HG03521 (cell line): ENCODE measurements around the gene CNTN4.

Experiments used
- ATAC-seq: cut with Tn5 transposase; IDR thresholded peaks from one replicate; pipeline ENCODE4 v1.9.1; 2021; ENCODE audit warnings: mild to moderate bottlenecking, moderate library complexity; ENCODE audit not compliant: unreplicated experiment

Gene CNTN4

GRCh38 chr3:2390926-2391532 lies 292.4 kb downstream of the CNTN4 start:
- no peak for ATAC-seq

GRCh38 chr3:2391896-2392295 lies 293.2 kb downstream of the CNTN4 start:
- ATAC-seq, result no peak

- no peak for ATAC-seq
Measured at GRCh38 chr3:2392981-2393380, 294.3 kb downstream of the CNTN4 start.

- ATAC-seq, result no peak
Measured at GRCh38 chr3:2415083-2415482, 316.4 kb downstream of the CNTN4 start.

- no peak for ATAC-seq
Measured at GRCh38 chr3:2420919-2421318, 322.3 kb downstream of the CNTN4 start.

GRCh38 chr3:2423143-2423542 lies 324.5 kb downstream of the CNTN4 start:
- ATAC-seq, result no peak

- ATAC-seq, result no peak
Measured at GRCh38 chr3:2441558-2441957, 342.9 kb downstream of the CNTN4 start.

GRCh38 chr3:2446146-2446545 lies 347.5 kb downstream of the CNTN4 start:
- no peak for ATAC-seq

- no peak for ATAC-seq
Measured at GRCh38 chr3:2452249-2452648, 353.6 kb downstream of the CNTN4 start.

- ATAC-seq, result no peak
Measured at GRCh38 chr3:2454865-2455264, 356.2 kb downstream of the CNTN4 start.

GRCh38 chr3:2456788-2457187 lies 358.1 kb downstream of the CNTN4 start:
- no peak for ATAC-seq

GRCh38 chr3:2458816-2459215 lies 360.1 kb downstream of the CNTN4 start:
- ATAC-seq, result no peak

GRCh38 chr3:2465842-2466241 lies 367.2 kb downstream of the CNTN4 start:
- ATAC-seq, result no peak

GRCh38 chr3:2468816-2469215 lies 370.1 kb downstream of the CNTN4 start:
- no peak for ATAC-seq

- ATAC-seq, result no peak
Measured at GRCh38 chr3:2476996-2477395, 378.3 kb downstream of the CNTN4 start.

- no peak for ATAC-seq
Measured at GRCh38 chr3:2477620-2478019, 379.0 kb downstream of the CNTN4 start.

- no peak for ATAC-seq
Measured at GRCh38 chr3:2484162-2485026, 385.7 kb downstream of the CNTN4 start.

- ATAC-seq, result no peak
Measured at GRCh38 chr3:2485027-2485375, 386.3 kb downstream of the CNTN4 start.

- ATAC-seq, result no peak
Measured at GRCh38 chr3:2495746-2496145, 397.1 kb downstream of the CNTN4 start.

GRCh38 chr3:2504912-2505311 lies 406.2 kb downstream of the CNTN4 start:
- no peak for ATAC-seq

- no peak for ATAC-seq
Measured at GRCh38 chr3:2506776-2507175, 408.1 kb downstream of the CNTN4 start.

- no peak for ATAC-seq
Measured at GRCh38 chr3:2510591-2511145, 412.0 kb downstream of the CNTN4 start.
